Body of pancreas (tissue), 4 donors: ENCODE measurements around the gene TULP1. TPM values are rescaled to one million over a fixed set of nuclear protein-coding genes. Genes with fewer than 3 reads are reported as not detected.

Experiments
- ATAC-seq: fragments of 150-250 bp; one replicate; pipeline ENCODE4 v1.9.1; 2016
- DNase-seq, 4 donors: peaks; one replicate each; pipeline ENCODE4 v3.0.0-alpha.2; 2019
- H3K27ac ChIP-seq, 4 donors: fragments of 200-600 bp; sonication (generic); 1 replicate in 3 of 4; 2 replicates in 1 of 4; pipeline versions ENCODE4 v1.5.1 to v1.6.1; 2016 to 2019; ENCODE audit warnings: mild to moderate bottlenecking in 1 of 4, mixed read lengths in 1 of 4, moderate library complexity in 1 of 4
- H3K27me3 ChIP-seq, 2 donors: fragments of 200-600 bp; sonication (generic); one replicate each; pipeline ENCODE4 v1.6.0; 2016; ENCODE audit warnings: mild to moderate bottlenecking in 1 of 2
- H3K36me3 ChIP-seq, 2 donors: fragments of 200-600 bp; sonication (generic); replicated peaks in 1 of 2; 2 replicates each; pipeline ENCODE4 v1.5.1; 2016; ENCODE audit warnings: low read depth in 2 of 2; ENCODE audit not compliant: insufficient read depth in 1 of 2
- H3K4me1 ChIP-seq: fragments of 200-600 bp; sonication (generic); one replicate; pipeline ENCODE4 v1.6.0; 2016
- H3K4me3 ChIP-seq, 2 donors: fragments of 200-600 bp; sonication (generic); 1 replicate in 1 of 2; 2 replicates in 1 of 2; pipeline ENCODE4 v1.5.1; 2016 to 2019
- H3K9me3 ChIP-seq, 3 donors: fragments of 200-600 bp; sonication (generic); 1 replicate in 2 of 3; 2 replicates in 1 of 3; pipeline ENCODE4 v1.5.1; 2016
- CTCF ChIP-seq, 7 experiments: fragments of 450-650 bp in 4 of 7; fragments of 200-600 bp in 3 of 7; sonication (generic) in 3 of 7; IDR thresholded peaks; one replicate each; pipeline ENCODE4 v1.5.1; 2016 to 2019; ENCODE audit warnings: antibody characterized with exemption in 7 of 7
- POLR2A ChIP-seq, 3 donors: fragments of 450-650 bp; IDR thresholded peaks; one replicate each; pipeline ENCODE4 v1.6.1; 2016; ENCODE audit warnings: antibody characterized with exemption in 3 of 3, mild to moderate bottlenecking in 2 of 3
- WGBS, 2 donors: methylation state at CpG; one replicate each; pipeline ENCODE4 v1.1.5; 2017; 5-methylcytosine and 5-hydroxymethylcytosine counted together
- intact Hi-C: fragments of 100-400 bp; cut with DNase I; formaldehyde crosslinking; loops from one replicate; pipeline ENCODE4 v1.15.1; 2023
- total RNA-seq, 2 donors: library from RNA; depleted of rRNA; stranded (reverse); fragments of >200 nt; gene quantifications; one replicate each; pipeline ENCODE4 v1.1.0, GENCODE V29; 2016

The TULP1 gene
- total RNA-seq, 2 donors from 2014 or later = not detected

- H3K9me3 ChIP-seq = no peaks in the 10 kb centered on the region
- no peak overlapping the region for H3K27ac ChIP-seq
- intact Hi-C loops = no loop called here
- DNase-seq = no peak
- no peaks in the 10 kb centered on the region for H3K27me3 ChIP-seq
- H3K4me3 ChIP-seq = no peak overlapping the region
- peaks cover 28% of the 10 kb centered on the region for H3K4me1 ChIP-seq
- 78 to 81% methylated on average over 4 of the region's 4 CpGs for WGBS, 2 donors
- H3K36me3 ChIP-seq = no peaks in the 10 kb centered on the region
- no peak for TF ChIP-seq CTCF (IDR thresholded peaks at IDR 0.05)
- no peak for TF ChIP-seq POLR2A (IDR thresholded peaks at IDR 0.05)
- no peak for ATAC-seq
Observed at GRCh38 chr6:35499372-35499771, 13.3 kb downstream of the TULP1 start.

- Histone ChIP-seq H3K4me3 (no peak overlapping the region), H3K4me1 (peaks cover 33% of the 10 kb centered on the region), H3K9me3 (no peaks in the 10 kb centered on the region), H3K27me3 (no peaks in the 10 kb centered on the region), H3K36me3 (no peaks in the 10 kb centered on the region), H3K27ac (no peak overlapping the region)
- ATAC-seq (no peak), DNase-seq (no peak)
- intact Hi-C loops = no loop called here
- no peak for TF ChIP-seq CTCF (IDR thresholded peaks at IDR 0.05)
- TF ChIP-seq POLR2A (IDR thresholded peaks at IDR 0.05) = no peak
- WGBS, 2 donors = 58 to 64% methylated on average over 10 to 14 of the region's 14 CpGs
Observed at GRCh38 chr6:35498422-35499067, 14.2 kb downstream of the TULP1 start.

GRCh38 chr6:35497571-35498421, 14.9 kb downstream of the TULP1 start:
- WGBS, 2 donors = 9 to 38% methylated on average over 17 to 75 of the region's 77 CpGs
- peak; percentile 39 to 53 (median 44) for DNase-seq
- Histone ChIP-seq H3K27me3 (no peaks in the 10 kb centered on the region), H3K4me3 (peak overlapping the region; percentile 28 to 43), H3K27ac (peak overlapping the region; percentile 55 to 89 (median 76)), H3K4me1 (peaks cover 33% of the 10 kb centered on the region), H3K36me3 (no peaks in the 10 kb centered on the region), H3K9me3 (no peaks in the 10 kb centered on the region)
- ATAC-seq = peak; percentile 13
- intact Hi-C loops = no loop called here
- TF ChIP-seq CTCF (IDR thresholded peaks at IDR 0.05) (no peak), POLR2A (IDR thresholded peaks at IDR 0.05) (peak in 1 of 3 donors; percentile 36)

- Histone ChIP-seq H3K9me3 (no peaks in the 10 kb centered on the region), H3K4me1 (peaks cover 38% of the 10 kb centered on the region), H3K27me3 (no peaks in the 10 kb centered on the region), H3K4me3 (peak within 1 kb of the TSS; percentile 76 to 100), H3K36me3 (no peaks in the 10 kb centered on the region), H3K27ac (peak within 1 kb of the TSS; percentile 55 to 89 (median 76))
- WGBS, 2 donors = 0 to 3% methylated on average over 12 to 65 of the region's 98 CpGs
- peak in 1 of 7 experiments; percentile 3 for TF ChIP-seq CTCF (IDR thresholded peaks at IDR 0.05)
- TF ChIP-seq POLR2A (IDR thresholded peaks at IDR 0.05) = no peak
- intact Hi-C loops = no loop called here
- peak; percentile 41 to 66 (median 57) for DNase-seq
- ATAC-seq = peak; percentile 77
Observed at GRCh38 chr6:35496841-35497570, 15.7 kb downstream of the TULP1 start, which contains the start of gene TEAD3. TEAD3 (minus strand) TSS chr6:35497079.
